Right ventricle myocardium inferior (tissue), 1 donor: ENCODE data around the gene PRKCE. TPM values are rescaled to one million over a fixed set of nuclear protein-coding genes. Genes with fewer than 3 reads are reported as not detected.

Experiments used
- ATAC-seq: fragments of 200-7000 bp; cut with Tn5 transposase; one replicate; pipeline ENCODE4 v1.9.1; 2020; ENCODE audit warnings: mild to moderate bottlenecking, moderate library complexity
- DNase-seq: peaks from one replicate; pipeline ENCODE4 v3.0.0; 2021; ENCODE audit errors: missing footprints
- intact Hi-C: fragments of 100-400 bp; cut with DNase I; formaldehyde crosslinking; loops from one replicate; pipeline ENCODE4 v1.11.0; 2022
- total RNA-seq: library from RNA; stranded (reverse); fragmentation: NEBNext Ultra II Directional; extraction: Animal tissue kit (Norgen Biotek cat#: 25700); gene quantifications from one replicate; pipeline ENCODE4 v1.2.1, GENCODE V29; 2021
- donor health status: DM: no; HTN: yes; CAD: no; lungs with severe emphysema.

The PRKCE gene
- total RNA-seq, 1 donor from 2014 or later = 17.8 TPM

DNA sequence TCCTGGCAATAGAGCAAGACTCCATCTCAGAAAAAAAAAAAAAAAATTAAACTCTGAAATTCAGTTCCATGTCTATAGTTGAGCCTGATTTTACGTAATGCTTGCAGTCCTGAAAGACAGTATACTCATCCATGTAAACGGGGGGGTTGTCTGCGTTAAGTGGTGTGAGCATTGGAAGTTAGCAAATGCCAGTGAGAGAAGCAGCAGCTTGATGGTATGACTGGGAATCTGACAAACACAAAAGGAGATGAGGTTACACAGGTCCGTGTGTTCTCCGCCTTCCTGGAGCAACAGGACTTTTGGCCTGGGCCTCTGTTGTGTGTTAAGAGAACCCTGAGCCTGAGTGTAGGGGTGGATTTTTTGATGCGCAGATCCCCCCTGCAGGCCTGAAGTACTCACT, 82.9 kb downstream of the PRKCE start:
- DNase-seq (no peak), ATAC-seq (no peak)
- intact Hi-C loops = no loop called here

DNA sequence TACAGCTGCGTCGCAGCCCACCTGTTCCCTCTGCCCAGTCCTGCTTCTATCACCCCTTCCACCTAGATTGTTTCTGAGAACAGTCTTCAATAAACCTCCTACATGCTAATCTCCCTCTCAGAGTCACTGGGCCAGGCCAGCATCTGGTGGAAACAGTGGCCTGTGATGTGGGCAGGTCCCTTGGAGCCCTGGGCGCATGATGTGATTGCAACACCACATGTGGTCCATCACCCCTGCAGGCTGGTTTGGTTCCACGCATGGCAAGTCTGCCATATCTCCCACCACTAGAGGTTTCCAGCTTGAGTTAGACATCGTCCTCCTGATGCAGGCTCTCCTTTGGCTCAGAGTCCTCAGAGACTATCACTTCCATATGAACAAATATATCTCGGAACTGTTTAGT, 83.5 kb downstream of the PRKCE start:
- DNase-seq (no peak), ATAC-seq (peak; percentile 19)
- intact Hi-C loops = no loop called here

DNA sequence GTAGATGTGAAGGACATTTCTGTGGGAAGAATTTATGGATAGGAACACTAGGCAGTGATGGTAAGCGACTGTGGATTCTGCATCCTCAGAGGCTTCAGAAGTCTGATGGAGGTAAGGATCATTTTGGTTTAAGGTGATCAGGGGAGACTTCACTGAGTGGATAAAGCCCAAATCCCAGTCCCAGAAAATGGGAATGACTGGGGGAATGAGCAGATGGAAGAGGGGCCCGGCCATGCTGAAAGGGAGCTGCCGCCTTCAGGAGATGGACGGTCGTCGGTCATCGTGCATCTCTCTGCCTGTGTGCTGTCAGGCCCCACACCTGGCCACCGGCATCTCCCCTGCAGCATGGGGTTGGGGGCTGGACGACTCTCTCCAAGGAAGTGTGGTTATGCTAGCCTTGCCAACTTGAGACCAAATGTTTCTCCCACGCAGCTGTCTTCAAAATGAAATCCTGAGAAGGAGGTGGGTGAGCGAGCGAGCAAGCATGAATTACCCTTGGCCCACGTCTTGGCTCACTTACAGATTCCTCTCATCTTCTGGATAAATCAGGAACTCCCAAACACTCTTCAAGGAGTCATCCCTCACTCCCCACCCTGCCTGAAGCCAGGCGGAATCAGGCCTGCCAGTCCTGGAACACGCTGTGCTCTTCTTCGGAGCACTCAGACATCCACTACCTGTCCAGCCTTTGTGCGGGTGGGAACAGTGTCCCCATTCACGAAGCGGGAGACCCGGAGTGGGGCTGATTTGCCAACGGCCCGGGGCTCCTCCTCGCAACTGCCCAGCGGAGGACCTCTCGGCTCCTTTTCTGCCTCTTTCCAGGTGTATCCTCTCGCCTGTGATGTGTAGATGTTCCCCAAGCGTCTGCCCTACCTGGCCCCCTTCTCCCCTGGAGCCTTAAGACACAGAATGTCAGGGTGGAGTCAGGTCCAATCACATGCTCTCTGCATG, 85.6 kb downstream of the PRKCE start:
- intact Hi-C loops = no loop called here
- DNase-seq = no peak
- ATAC-seq = no peak

DNA sequence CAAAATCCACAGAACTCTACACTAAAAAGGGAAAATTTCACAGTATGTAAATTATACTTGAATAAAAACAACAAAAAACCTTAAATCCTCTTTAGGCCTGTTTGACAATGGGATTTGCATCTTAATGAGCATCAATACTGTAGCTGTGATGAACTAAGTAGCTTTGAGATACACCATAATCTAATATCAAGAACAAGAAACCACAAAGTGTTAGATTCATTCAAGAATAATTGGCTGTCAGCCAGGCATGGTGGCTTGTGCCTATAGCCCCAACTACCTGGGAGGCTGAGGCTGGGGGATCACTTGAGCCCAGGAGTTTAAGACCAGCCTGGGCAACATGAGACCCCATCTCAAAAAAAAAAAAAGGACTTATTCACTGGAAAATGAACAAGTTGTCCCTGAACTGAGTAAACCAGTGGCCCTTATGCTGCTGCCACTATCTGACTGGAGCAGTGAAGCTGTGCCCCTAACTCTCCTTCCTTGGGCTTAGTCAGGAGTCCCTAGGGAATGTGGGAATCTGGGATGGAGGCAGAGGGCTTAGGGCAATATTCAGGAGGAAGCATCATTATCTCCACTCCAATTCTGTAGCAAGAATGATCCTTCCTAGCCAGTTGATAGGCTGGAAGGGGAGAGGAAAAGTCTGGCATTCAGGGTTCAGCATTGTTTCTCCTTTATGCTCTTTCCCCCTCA, 88.5 kb downstream of the PRKCE start:
- intact Hi-C loops = no loop called here
- DNase-seq (no peak), ATAC-seq (no peak)

GRCh38 chr2:45741161-45741850, 89.8 kb downstream of the PRKCE start:
- ATAC-seq = peak; percentile 51
- intact Hi-C loops = no loop called here

DNA sequence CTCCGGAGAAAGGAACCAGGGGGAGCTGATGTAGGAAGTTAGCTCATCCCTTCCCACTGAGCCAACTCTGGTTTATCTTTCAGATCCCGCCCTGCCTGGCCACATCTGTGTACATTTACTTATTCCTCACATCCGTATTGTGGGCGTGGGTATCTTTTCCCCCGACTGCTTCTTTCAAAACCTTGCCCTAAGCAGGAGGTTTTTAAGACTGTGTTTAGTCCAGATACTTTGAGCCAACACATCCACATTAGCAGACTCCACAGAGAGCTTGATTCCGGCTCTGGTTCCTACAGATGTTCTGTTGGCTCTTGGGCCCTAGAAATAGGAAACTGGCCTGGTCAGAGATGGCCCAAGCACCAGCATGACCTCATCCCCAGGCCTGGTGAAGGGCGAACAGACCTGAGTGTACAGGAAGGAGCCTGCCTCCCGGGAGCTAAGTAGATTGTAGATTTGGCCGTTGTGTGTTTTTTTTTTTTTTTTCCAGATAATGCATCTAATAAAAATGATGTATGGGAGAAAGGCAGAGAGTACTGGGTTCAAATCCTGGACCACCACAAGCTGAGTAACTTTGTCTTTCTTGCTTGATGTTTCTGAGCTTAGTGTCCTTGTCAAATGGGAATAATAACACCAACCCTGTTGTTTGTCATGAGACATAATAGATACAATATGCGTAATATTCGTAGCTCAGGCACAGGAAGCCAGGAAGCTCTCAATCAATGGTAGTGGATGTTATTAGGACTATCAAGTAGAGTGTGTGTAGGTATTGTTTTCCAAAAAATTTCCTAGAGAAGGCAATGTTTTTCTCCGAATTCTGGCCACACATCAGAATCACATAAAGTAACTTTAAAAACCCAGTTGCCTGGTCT, 92.3 kb downstream of the PRKCE start:
- DNase-seq (peak; percentile 77), ATAC-seq (peak; percentile 89)
- intact Hi-C loops = no loop called here

More at GRCh38 chr2:45741161-45741850, 89.8 kb downstream of the PRKCE start:
- no peak for DNase-seq

- intact Hi-C loops = loop anchor here (5.0 kb wide), 1 partner anchor 33 kb away; no protein-coding TSS in a partner anchor
- no peak for DNase-seq
- ATAC-seq = no peak
Measured at GRCh38 chr2:45745231-45745630, 93.8 kb downstream of the PRKCE start.

GRCh38 chr2:45746888-45747287, 95.4 kb downstream of the PRKCE start:
- no peak for DNase-seq
- intact Hi-C loops = loop anchor here (5.0 kb wide), 1 partner anchor 35 kb away; no protein-coding TSS in a partner anchor
- ATAC-seq = no peak

DNA sequence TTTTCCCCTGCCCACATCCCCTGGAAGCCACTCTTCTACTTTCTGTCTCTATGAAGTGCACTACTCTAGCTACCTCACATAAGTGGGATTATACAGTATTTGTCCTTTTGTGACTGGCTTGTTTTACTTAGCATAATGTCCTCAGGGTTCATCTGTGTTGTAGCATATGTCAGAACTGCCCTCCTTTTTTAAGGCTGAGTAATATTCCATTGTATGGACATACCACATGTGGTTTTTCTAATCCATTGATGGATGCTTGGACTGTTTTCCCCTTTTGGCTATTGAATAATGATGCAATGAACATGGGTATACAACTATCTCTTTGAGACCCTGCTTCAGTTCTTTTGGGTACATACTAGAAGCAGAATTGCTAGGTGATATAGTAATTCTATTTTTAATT, 95.9 kb downstream of the PRKCE start:
- ATAC-seq = no peak
- no peak for DNase-seq
- intact Hi-C loops = loop anchor here (5.0 kb wide), 1 partner anchor 35 kb away; no protein-coding TSS in a partner anchor

DNA sequence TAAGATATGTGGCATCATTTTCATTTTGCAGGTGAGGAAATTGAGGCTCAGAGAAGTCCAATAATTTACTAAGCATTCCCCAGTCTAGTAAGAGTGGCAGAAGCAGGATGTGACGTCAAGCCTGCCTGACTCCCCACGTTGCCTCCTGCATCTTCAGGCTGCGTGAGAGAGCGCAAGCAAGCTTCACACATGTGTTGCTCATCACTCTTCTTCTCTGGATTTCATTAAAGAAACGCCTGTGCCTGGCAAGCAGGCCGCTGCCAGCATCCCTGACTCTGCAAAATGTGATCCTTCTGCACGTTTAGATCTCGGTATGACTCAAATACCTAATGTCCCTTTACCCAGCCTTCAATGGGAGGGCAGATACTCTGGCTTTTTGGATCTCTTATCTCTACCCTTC, 96.8 kb downstream of the PRKCE start:
- no peak for DNase-seq
- ATAC-seq = no peak
- intact Hi-C loops = loop anchor here (5.0 kb wide), 1 partner anchor 36 kb away; no protein-coding TSS in a partner anchor

DNA sequence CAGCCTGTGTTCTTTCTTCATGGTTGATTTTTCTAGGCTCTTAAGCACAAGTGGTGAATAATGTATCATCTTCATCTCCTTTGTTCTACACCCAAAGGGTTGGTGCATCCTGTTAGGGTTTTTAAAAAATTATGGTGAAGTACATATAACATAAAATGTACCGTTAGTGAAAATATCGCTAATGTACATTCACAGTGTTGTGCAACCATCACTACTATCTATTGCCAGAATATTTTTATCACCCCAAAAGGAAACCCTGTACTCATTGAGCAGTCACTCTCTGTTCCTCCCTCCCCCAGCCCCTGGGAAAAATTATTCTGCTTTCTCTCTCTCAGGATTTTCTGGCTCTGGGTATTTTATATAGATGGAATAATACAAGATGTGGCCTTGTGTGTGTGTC, 98.5 kb downstream of the PRKCE start:
- DNase-seq = no peak
- no peak for ATAC-seq
- intact Hi-C loops = no loop called here

DNA sequence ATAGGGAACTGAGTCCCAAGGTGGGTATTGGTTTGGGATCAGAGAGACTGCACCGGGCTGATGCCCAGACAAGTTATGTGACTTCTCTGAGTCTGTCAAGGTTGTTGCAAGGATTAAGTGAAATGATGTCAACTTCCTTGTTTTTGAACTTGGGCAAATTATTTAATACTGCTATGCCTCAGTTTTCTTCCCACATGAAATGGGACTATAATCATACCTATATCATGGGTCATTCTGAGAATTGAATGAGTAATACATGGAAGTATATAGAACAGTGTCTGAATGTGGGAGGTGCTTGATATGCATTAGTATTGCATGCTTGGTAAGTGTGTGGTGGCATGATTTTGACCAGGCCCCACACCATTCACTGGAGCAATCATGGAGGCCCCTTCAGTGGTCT, 99.0 kb downstream of the PRKCE start:
- intact Hi-C loops = no loop called here
- ATAC-seq (no peak), DNase-seq (no peak)

GRCh38 chr2:45753381-45753780, 101.9 kb downstream of the PRKCE start:
- intact Hi-C loops = no loop called here
- no peak for DNase-seq
- ATAC-seq = no peak

DNA sequence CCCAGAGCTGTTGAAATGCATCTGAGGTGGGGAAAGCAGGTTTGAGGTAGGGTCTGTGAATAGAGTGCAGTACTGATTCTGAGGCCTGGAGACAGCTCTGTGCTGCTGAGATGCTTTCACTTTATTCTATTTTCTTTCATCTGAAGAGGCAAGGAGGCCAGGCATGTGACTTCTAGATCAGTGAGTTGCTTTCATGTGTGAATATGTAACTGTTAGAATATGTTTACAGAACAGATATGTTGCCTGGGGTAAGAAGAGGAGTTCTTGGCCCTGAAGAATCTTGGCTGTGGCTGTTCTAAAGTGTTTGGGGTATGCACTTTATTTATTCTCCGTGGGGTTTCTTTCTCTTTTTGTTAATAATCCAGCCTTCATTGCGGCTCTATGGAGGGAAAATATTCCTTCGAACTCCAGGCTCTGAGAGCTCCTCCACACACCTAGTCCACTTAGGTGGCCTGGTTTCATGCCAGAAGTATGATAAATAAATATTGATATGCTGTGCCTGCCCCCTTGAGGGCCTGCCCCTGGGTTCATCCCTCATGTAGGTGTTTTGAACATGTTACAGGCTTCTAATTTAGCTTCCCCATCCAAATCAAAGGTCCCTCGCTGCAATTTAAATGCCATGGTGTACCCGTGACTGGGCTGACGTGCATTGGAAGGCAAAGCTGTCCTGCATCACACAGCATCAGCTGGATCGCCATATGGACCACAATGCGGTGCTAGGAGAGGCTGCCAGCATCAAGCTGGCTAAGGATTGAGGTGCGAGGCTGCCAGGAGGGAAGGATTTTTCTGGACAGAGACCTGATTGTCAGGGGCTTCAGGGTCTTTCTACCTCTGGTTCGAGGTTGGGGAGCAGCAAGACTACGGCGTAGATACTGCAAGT, 102.9 kb downstream of the PRKCE start:
- DNase-seq = no peak
- ATAC-seq = no peak
- intact Hi-C loops = no loop called here

DNA sequence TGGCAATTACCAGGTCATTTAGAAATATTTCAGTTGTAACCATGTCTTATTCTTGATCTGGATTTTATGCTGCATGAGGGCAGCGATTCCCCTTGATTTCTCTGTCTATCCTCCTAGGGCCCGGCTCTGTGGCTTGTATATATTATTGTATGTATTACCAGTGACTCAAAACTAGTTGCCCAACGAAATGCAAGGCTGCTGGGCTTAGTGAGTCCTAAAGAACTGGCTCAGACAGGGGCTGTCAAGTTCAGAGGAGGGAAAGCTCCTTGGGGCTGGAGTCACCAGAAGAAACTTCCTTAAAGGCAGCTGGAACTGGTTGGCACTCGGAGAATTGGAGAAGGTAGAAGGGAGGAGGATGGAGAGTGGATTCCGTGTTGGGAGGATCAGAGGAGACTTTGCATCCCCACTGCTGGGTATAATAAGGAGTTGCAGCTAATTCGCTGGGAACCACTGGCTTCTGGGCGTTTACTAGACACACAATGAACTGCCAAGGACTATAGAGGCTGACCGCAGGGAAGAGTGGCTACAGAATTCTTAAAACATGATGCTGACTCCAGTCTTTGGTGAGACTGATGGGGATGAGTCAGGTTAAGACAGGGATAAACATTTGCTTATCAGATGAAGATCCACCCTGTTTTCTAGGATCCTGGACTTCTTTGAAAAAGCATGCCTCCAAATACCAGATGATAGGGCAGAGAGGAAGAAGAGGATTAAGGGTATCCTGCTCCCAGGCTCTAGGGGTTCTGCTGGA, 104.3 kb downstream of the PRKCE start:
- intact Hi-C loops = no loop called here
- no peak for ATAC-seq
- no peak for DNase-seq

GRCh38 chr2:45758018-45758417, 106.5 kb downstream of the PRKCE start:
- no peak for ATAC-seq
- intact Hi-C loops = no loop called here
- no peak for DNase-seq
